HG03045 (cell line): ENCODE measurements around the gene USP24.
"Not testable (repeated sequence)": the region's sequence is repeated elsewhere in the genome, so short reads cannot be mapped to it uniquely, and the experiment has no call there.

Experiments used
- ATAC-seq: cut with Tn5 transposase; IDR thresholded peaks from one replicate; pipeline ENCODE4 v1.9.1; 2021; ENCODE audit warnings: mild to moderate bottlenecking, moderate library complexity; ENCODE audit not compliant: unreplicated experiment

USP24 gene

DNA sequence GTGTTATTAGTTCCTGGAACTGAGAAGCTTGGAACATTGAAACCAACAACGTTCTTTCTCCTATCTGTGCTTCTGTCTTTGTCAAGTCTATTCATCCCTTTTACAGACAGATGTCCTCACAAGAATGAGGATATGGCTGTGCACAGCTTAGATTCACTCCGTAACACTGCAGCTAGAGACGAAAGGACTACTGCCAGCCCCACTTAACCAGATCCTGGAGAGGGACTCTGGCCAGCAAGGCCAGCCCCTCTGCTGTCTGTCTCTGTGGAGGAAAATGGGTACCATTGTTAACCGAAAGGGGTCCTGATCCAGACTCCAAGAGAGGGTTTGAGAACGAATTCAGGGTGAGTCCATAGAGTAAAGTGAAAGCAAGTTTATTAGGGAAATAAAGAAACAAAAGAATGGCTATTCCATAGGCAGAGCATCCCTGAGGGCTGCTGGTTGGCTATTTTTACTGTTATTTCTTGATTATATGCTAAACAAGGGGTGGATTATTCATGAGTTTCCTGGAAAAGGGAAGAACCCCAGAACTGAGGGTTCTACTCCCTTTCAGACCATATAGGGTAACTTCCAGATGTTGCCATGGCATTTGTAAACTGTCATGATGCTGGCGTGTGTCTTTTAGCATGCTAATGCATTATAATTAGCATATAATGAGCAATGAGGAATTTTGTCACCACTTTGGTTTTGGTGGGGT is 17.4 kb upstream of the USP24 start:
- ATAC-seq, result no peak

DNA sequence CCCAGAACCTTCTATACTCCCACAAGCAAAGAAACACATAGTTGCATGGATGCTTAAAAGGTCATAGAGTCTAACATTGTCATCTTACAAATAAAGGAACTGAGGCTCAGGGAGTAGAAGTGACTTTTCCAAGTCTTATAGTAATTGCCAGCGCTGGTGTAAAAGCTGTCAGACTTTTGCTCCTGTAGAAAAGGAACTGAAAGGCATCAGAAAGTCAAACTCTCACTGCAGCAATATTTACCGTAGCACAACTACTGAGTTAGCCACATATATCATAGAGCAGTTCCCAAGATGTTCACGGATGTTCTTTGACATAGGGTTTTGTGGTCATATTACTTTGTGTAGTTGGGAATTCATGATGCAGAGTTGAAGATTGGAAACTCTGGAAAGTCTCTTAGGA is 16.6 kb upstream of the USP24 start:
- no peak for ATAC-seq

- ATAC-seq, result no peak
Measured at GRCh38 chr1:55230659-55231058, 15.5 kb upstream of the USP24 start.

DNA sequence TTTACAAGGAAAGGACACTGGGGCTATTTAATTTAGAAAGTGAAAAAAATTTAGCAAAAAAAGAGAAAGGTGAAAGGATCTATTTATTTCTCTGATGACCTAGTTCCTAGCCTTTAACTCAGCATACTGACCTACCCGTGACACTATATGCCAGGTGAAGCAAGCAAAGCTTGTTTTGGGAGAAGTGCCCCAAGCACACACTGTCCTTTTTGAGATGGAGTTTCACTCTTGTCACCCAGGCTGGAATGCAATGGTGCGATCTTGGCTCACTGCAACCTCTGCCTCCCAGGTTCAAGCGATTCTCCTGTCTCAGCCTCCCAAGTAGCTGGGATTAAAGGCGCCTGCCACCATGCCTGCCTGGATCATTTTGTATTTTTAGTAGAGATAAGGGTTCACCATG is 14.6 kb upstream of the USP24 start:
- not testable (repeated sequence) for ATAC-seq

- no peak for ATAC-seq
Measured at GRCh38 chr1:55225228-55225627, 10.1 kb upstream of the USP24 start.

DNA sequence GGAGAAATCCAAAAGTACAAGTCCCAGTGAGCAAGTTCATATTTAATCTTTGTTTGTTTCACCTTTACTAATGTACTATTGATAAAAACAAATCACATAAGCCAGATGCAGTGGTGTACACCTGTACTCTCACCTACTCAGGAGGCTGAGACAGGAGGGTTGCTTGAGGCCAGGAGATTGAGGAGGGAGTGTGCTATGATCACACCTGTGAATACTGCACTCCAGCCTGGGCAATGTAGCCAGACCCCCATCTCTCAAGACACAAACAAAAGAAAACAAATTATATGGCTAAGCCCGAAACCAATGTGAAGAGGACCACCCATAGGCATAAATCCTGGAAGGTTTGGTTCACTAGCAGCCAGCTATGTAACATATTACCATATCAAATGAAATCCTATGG is 9.6 kb upstream of the USP24 start:
- no peak for ATAC-seq

GRCh38 chr1:55222152-55222551 is 7.0 kb upstream of the USP24 start:
- ATAC-seq, result no peak

- no peak for ATAC-seq
Measured at GRCh38 chr1:55217226-55217986, 2.2 kb upstream of the USP24 start.

- no peak for ATAC-seq
Measured at GRCh38 chr1:55216096-55216495, 932 bp upstream of the USP24 start.

DNA sequence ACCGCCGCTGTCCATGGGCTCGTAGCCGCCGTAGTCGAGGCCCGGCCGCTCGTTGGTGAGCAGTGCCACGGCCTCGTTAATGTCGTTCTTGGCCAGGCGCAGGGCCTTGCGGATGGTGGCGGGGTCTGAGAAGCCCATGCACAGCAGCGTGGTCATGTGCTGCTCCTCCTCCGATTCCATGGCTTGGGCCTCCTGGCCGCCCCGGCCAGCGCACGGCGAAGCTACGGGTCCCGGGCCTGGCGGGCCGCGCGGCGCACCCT is 300 bp downstream of the USP24 start:
- peak; percentile 29 for ATAC-seq

DNA sequence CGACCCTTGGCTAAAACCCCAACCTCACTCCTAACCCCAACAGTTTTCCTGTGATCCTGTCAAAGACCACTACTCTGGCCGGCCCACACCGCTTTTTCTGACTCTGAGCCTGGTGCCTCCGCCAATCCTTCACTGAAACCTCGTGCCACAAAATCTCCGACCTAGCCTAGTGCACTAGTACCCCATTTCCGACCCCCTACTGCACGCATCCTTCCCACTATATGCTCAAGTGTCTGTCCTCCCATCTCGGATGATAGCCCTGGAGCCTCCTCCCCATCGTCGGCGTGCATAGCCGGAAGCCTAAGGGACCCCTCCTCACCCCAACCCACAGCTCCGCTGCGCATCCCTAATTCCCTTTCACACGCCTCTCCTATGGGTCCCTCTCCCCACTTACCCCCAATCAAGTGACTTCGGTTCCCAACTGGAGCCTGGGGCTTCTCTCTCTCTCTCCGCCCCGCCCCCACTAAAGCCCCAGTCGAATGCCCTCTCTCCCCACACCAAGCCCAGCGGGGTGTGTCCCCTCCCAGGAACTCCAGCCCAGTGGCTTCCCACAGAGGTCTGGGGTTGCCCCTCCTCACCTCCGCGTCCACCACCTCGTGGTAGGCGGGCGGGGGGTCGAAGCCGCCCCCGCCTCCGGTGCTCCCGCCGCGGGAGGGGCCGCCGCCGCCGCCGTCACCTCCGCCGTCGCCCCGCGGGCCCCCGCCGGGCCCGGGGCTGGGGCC is 791 bp downstream of the USP24 start:
- ATAC-seq, result peak; percentile 27

- ATAC-seq, result no peak
Measured at GRCh38 chr1:55213885-55214211, 1.3 kb downstream of the USP24 start.

GRCh38 chr1:55213151-55213884 is 1.8 kb downstream of the USP24 start:
- no peak for ATAC-seq

DNA sequence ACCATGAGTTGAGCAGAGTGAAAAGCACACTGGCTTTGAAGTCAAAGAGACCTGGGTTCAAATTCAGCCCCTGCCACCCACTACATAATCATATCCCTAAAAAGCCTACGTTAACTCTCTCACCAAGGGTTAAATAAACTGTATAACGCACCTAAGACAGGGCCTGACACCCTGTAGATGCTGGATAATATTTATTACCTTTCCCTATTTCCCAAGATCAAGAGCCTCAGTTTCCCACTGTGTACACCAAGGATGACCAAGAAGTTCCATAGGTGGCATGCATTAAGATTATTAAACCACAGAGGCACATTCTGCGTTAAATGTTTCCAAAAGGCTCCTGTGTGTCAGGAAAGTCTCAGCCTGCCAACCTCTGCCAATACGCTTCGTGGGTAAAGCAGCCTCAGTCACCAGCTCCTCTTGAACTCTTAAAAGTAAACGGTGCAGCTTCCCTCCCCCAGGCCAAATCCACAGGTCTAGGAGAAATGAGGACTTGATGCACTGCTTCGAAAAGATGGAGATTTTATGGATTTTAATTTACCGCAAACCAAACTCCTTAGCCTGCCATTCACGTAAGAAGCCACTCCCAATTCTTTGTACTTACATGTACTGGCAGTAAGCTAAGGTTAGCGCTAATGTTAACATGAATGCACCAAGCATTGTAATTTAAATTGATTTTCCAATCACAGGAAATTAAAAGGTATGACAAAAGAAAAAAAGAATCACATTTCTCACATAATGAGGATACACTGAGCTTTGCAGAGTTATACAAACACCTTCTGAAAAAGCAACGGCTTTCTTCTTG is 2.6 kb downstream of the USP24 start:
- no peak for ATAC-seq

DNA sequence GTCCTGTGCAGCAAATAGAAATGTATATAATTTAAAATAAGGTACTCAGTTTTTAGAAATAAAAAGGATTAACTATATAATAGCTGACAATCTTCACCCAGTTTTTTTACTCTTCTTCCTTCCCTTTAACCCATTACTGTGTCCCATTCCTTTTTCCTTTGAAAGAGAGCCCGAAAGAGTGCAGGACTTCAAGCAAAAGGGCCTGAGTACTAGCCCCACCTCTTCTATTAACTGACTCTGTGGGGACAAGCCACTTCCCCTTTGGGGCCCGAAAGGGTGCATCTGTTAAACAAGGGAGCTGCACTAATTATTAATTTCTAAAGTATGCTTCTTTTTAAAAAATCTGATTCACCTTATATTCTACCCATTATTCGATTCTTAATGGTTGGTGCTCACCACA is 3.3 kb downstream of the USP24 start:
- no peak for ATAC-seq

- no peak for ATAC-seq
Measured at GRCh38 chr1:55210990-55211801, 4.0 kb downstream of the USP24 start.

DNA sequence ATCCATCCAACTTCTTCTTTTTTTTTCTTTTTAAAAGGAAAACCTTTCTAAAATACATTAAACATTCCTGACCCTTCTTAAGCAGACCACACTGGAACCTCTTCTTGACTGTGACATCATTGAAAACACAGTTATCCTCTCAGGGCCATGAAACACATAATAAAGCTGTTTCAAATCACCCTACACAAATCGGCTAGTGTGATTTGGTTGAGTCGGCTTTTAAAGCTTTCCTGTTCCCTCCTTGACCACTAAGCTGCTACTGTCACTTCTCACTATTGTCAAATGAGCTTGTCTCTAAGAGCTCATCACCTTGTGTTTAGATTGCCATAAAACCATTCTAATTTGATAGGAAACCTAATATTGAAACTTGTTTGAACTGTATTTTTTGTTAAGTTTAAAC is 5.9 kb downstream of the USP24 start:
- ATAC-seq, result no peak

- ATAC-seq, result no peak
Measured at GRCh38 chr1:55206210-55206609, 9.0 kb downstream of the USP24 start.

DNA sequence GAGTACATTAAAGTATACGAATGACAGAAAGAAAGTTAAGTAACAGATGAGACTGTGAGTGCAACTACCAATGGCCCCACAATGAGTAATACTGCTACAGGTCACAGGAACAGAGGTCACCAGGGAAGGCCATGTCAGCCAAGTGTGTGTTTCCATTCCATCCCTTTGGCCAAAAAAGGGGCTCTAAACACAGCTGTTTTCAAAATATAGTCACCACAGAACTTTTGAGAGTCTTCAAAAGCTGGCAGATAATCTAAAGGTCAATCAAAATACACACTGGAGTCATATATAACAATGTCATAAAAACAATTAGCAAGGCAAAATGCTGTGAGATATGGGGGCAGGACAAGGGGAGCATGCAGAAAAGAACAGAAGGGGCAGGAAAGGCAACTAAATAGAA is 10.2 kb downstream of the USP24 start:
- peak; percentile 96 for ATAC-seq

- ATAC-seq, result no peak
Measured at GRCh38 chr1:55203064-55203463, 12.1 kb downstream of the USP24 start.
